Upper lobe of left lung (tissue), 6 donors: ENCODE measurements around the gene CRIP1. TPM values are rescaled to one million over a fixed set of nuclear protein-coding genes. Genes with fewer than 3 reads are reported as not detected.
A peak's percentile ranks its signal among the peaks of the same experiment; 100 is the strongest.

Source experiments
- ATAC-seq, 2 donors: fragments of 200-7000 bp; cut with Tn5 transposase; one replicate each; pipeline ENCODE4 v1.9.1; 2022; ENCODE audit warnings: mild to moderate bottlenecking in 2 of 2, moderate library complexity in 2 of 2; ENCODE audit not compliant: low FRiP score in 2 of 2
- DNase-seq, 2 donors: peaks; one replicate each; pipeline ENCODE4 v3.0.0-alpha.2; 2019 to 2020
- H3K27ac ChIP-seq, 4 donors: fragments of 200-600 bp; sonication (generic); one replicate each; pipeline ENCODE4 v1.5.1; 2016 to 2019
- H3K27me3 ChIP-seq, 4 donors: fragments of 200-600 bp; sonication (generic); one replicate each; pipeline ENCODE4 v1.5.1; 2017 to 2019
- H3K36me3 ChIP-seq, 4 donors: fragments of 200-600 bp; sonication (generic); one replicate each; pipeline ENCODE4 v1.5.1; 2016 to 2019
- H3K4me1 ChIP-seq, 4 donors: fragments of 200-600 bp; sonication (generic); one replicate each; pipeline ENCODE4 v1.5.1; 2018 to 2019
- H3K4me3 ChIP-seq, 4 donors: fragments of 200-600 bp; sonication (generic); one replicate each; pipeline ENCODE4 v1.5.1; 2017 to 2019; ENCODE audit warnings: mild to moderate bottlenecking in 2 of 4, moderate library complexity in 1 of 4
- H3K9me3 ChIP-seq, 4 donors: fragments of 200-600 bp; sonication (generic); one replicate each; pipeline ENCODE4 v1.5.1; 2018 to 2019
- CTCF ChIP-seq, 6 experiments: fragments of 450-650 bp in 4 of 6; fragments of 200-600 bp in 2 of 6; sonication (generic) in 2 of 6; IDR thresholded peaks; one replicate each; pipeline ENCODE4 v1.5.1; 2016 to 2019; ENCODE audit warnings: antibody characterized with exemption in 6 of 6
- EP300 ChIP-seq, 4 donors: sonication (generic); formaldehyde crosslinking; IDR thresholded peaks; one replicate each; pipeline ENCODE4 v1.5.1; 2017; ENCODE audit warnings: antibody characterized with exemption in 4 of 4, control low read depth in 2 of 4
- POLR2A ChIP-seq, 4 donors: fragments of 450-650 bp; IDR thresholded peaks; one replicate each; pipeline ENCODE4 v1.5.1; 2016 to 2017; ENCODE audit warnings: antibody characterized with exemption in 4 of 4, mild to moderate bottlenecking in 2 of 4
- POLR2AphosphoS5 ChIP-seq, 2 donors: sonication (generic); formaldehyde crosslinking; IDR thresholded peaks; one replicate each; pipeline ENCODE4 v1.5.1; 2017; ENCODE audit warnings: antibody characterized with exemption in 2 of 2
- WGBS, 2 donors: methylation state at CpG; one replicate each; pipeline ENCODE4 v1.1.5; 2017 to 2018; 5-methylcytosine and 5-hydroxymethylcytosine counted together
- total RNA-seq, 6 donors: library from RNA; depleted of rRNA in 4 of 6; stranded (reverse); fragments of >200 nt in 4 of 6; gene quantifications; one replicate each; pipeline versions ENCODE4 v1.1.0 to v1.2.1, GENCODE V29; 2016 to 2021
- donor health status: DM: no; HTN: no; CAD: no; lungs with moderate emphysema.
- donor health status: DM: no; HTN: yes; CAD: no; lungs with severe emphysema.

The CRIP1 gene
- total RNA-seq, 6 donors from 2014 or later, result 26.2 to 425 (median 200) TPM

- 87 to 89% methylated on average over 4 to 23 of the region's 31 CpGs for WGBS, 2 donors
- Histone ChIP-seq H3K4me1 (peaks cover 7 to 9% (median 7%) of the 10 kb centered on the region in 4 donors), H3K9me3 (no peaks in the 10 kb centered on the region), H3K27ac (peak overlapping the region in 2 of 4 donors; percentile 17 to 35), H3K4me3 (no peak overlapping the region), H3K27me3 (no peaks in the 10 kb centered on the region), H3K36me3 (peaks cover 0 to 46% (median 24%) of the 10 kb centered on the region in 4 donors)
- TF ChIP-seq CTCF (IDR thresholded peaks at IDR 0.05), result no peak
- TF ChIP-seq POLR2AphosphoS5 (IDR thresholded peaks at IDR 0.05), result no peak
- TF ChIP-seq POLR2A (IDR thresholded peaks at IDR 0.05), result no peak
- TF ChIP-seq EP300 (IDR thresholded peaks at IDR 0.05), result no peak
- ATAC-seq, result peak in 1 of 2 donors; percentile 2
- peak in 1 of 2 donors; percentile 72 for DNase-seq
These were observed 38.7 kb upstream of the CRIP1 start for GRCh38 chr14:105447651-105448640.

GRCh38 chr14:105448706-105449111 is 38.0 kb upstream of the CRIP1 start:
- DNase-seq, result peak; percentile 65 to 93
- H3K4me3 ChIP-seq, result no peak overlapping the region
- no peaks in the 10 kb centered on the region for H3K9me3 ChIP-seq
- H3K27ac ChIP-seq, result peak overlapping the region in 2 of 4 donors; percentile 17 to 35
- WGBS, 2 donors, result 13 to 31% methylated on average over 5 to 6 of the region's 16 CpGs
- H3K27me3 ChIP-seq, result no peaks in the 10 kb centered on the region
- H3K36me3 ChIP-seq, result peaks cover 0 to 48% (median 25%) of the 10 kb centered on the region in 4 donors
- TF ChIP-seq POLR2A (IDR thresholded peaks at IDR 0.05), result no peak
- peak; percentile 90 to 97 (median 92) for TF ChIP-seq CTCF (IDR thresholded peaks at IDR 0.05)
- ATAC-seq, result peak; percentile 85 to 90
- H3K4me1 ChIP-seq, result peaks cover 7 to 9% (median 7%) of the 10 kb centered on the region in 4 donors

GRCh38 chr14:105449276-105450122 is 37.2 kb upstream of the CRIP1 start:
- 87 to 90% methylated on average over 4 to 46 of the region's 47 CpGs for WGBS, 2 donors
- Histone ChIP-seq H3K9me3 (no peaks in the 10 kb centered on the region), H3K27me3 (no peaks in the 10 kb centered on the region), H3K27ac (no peak overlapping the region), H3K4me3 (no peak overlapping the region), H3K4me1 (peaks cover 7 to 9% (median 7%) of the 10 kb centered on the region in 4 donors), H3K36me3 (peaks cover 0 to 56% (median 32%) of the 10 kb centered on the region in 4 donors)
- DNase-seq (peak in 1 of 2 donors; percentile 85), ATAC-seq (no peak)
- TF ChIP-seq CTCF (IDR thresholded peaks at IDR 0.05) (no peak), POLR2AphosphoS5 (IDR thresholded peaks at IDR 0.05) (no peak), POLR2A (IDR thresholded peaks at IDR 0.05) (no peak), EP300 (IDR thresholded peaks at IDR 0.05) (no peak)

GRCh38 chr14:105450123-105450505 is 36.6 kb upstream of the CRIP1 start:
- Histone ChIP-seq H3K9me3 (no peaks in the 10 kb centered on the region), H3K27me3 (no peaks in the 10 kb centered on the region), H3K27ac (no peak overlapping the region), H3K4me1 (peaks cover 7 to 9% (median 7%) of the 10 kb centered on the region in 4 donors), H3K4me3 (no peak overlapping the region), H3K36me3 (peaks cover 0 to 62% (median 35%) of the 10 kb centered on the region in 4 donors)
- ATAC-seq (no peak), DNase-seq (peak in 1 of 2 donors; percentile 59)
- no peak for TF ChIP-seq POLR2AphosphoS5 (IDR thresholded peaks at IDR 0.05)
- no peak for TF ChIP-seq EP300 (IDR thresholded peaks at IDR 0.05)
- no peak for TF ChIP-seq POLR2A (IDR thresholded peaks at IDR 0.05)
- TF ChIP-seq CTCF (IDR thresholded peaks at IDR 0.05), result no peak
- WGBS, 2 donors, result 87% methylated on average over 15 to 22 of the region's 22 CpGs
